Measurements from ENCODE around the gene DCUN1D1.

The DCUN1D1 gene

GRCh38 chr3:182980204-182981037, at the start of gene DCUN1D1:
Gene DCUN1D1 (minus strand): TSS chr3:182980538. CDS start chr3:182980489, 49 bp downstream.
- peak; percentile 85 for DNase-seq (ENCODE audit: low read depth)
- H3K4me3 ChIP-seq (ENCODE audit: low read length), result peak within 1 kb of the TSS; percentile 80
- no peak for TF ChIP-seq CTCF (conservative IDR thresholded peaks at IDR 0.05; ENCODE audit: low read length)

GRCh38 chr3:183028416-183028815, 48.1 kb upstream of the DCUN1D1 start:
- no peak for DNase-seq (ENCODE audit: low read depth)
- no peak for TF ChIP-seq CTCF (conservative IDR thresholded peaks at IDR 0.05; ENCODE audit: low read length)
- no peak overlapping the region for H3K4me3 ChIP-seq (ENCODE audit: low read length)

- DNase-seq (ENCODE audit: low read depth), result no peak
- no peak overlapping the region for H3K4me3 ChIP-seq (ENCODE audit: low read length)
- TF ChIP-seq CTCF (conservative IDR thresholded peaks at IDR 0.05; ENCODE audit: low read length), result no peak
These were observed 46.9 kb upstream of the DCUN1D1 start for GRCh38 chr3:183027276-183027675.

GRCh38 chr3:183022936-183023516, 42.7 kb upstream of the DCUN1D1 start:
- DNase-seq (ENCODE audit: low read depth), result no peak
- H3K4me3 ChIP-seq (ENCODE audit: low read length), result no peak overlapping the region
- TF ChIP-seq CTCF (conservative IDR thresholded peaks at IDR 0.05; ENCODE audit: low read length), result no peak

- TF ChIP-seq CTCF (conservative IDR thresholded peaks at IDR 0.05; ENCODE audit: low read length), result no peak
These were observed 38.3 kb upstream of the DCUN1D1 start for GRCh38 chr3:183018421-183019192.

GRCh38 chr3:183015185-183015584, 34.8 kb upstream of the DCUN1D1 start:
- no peak for DNase-seq (ENCODE audit: low read depth)
- TF ChIP-seq CTCF (conservative IDR thresholded peaks at IDR 0.05; ENCODE audit: low read length), result no peak
- H3K4me3 ChIP-seq (ENCODE audit: low read length), result no peak overlapping the region

More at GRCh38 chr3:183018421-183019192, 38.3 kb upstream of the DCUN1D1 start:
- DNase-seq (ENCODE audit: low read depth), result no peak
- H3K4me3 ChIP-seq (ENCODE audit: low read length), result no peak overlapping the region

All from AG10803 (cell line).